GM23338 (cell line): ENCODE measurements around the gene ZBTB25. TPM values are rescaled to one million over a fixed set of nuclear protein-coding genes. Genes with fewer than 3 reads are reported as not detected.

Experiments used
- ATAC-seq: fragments of 200-7000 bp; cut with Tn5 transposase; 3 replicates; pipeline ENCODE4 v1.9.1; 2020
- DNase-seq: peaks from one replicate; pipeline ENCODE4 v3.0.0-alpha.2; 2015; ENCODE audit warnings: low spot score
- H2AFZ ChIP-seq: fragments of 200-600 bp; sonication (generic); 2 replicates; pipeline ENCODE4 v1.8.0; 2016; ENCODE audit warnings: antibody characterized with exemption, mild to moderate bottlenecking, moderate library complexity
- H3F3A ChIP-seq: fragments of 200-600 bp; sonication (generic); replicated peaks from 2 replicates; pipeline ENCODE4 v1.8.0; 2017; ENCODE audit warnings: antibody characterized with exemption, mixed run types, low read depth
- H3K27ac ChIP-seq: fragments of 200-600 bp; sonication (generic); 2 replicates; pipeline ENCODE4 v1.6.1; 2016; ENCODE audit warnings: low read depth
- H3K27me3 ChIP-seq: fragments of 200-600 bp; sonication (generic); 2 replicates; pipeline ENCODE4 v1.8.0; 2016; ENCODE audit warnings: mild to moderate bottlenecking, mixed run types, moderate library complexity; ENCODE audit not compliant: insufficient read depth
- H3K36me3 ChIP-seq: fragments of 200-600 bp; sonication (generic); 2 replicates; pipeline ENCODE4 v1.8.0; 2016; ENCODE audit warnings: mild to moderate bottlenecking; ENCODE audit not compliant: insufficient read depth
- H3K4me1 ChIP-seq: fragments of 200-600 bp; sonication (generic); 2 replicates; pipeline ENCODE4 v1.8.0; 2016; ENCODE audit warnings: mild to moderate bottlenecking, moderate library complexity; ENCODE audit not compliant: insufficient read depth
- H3K4me2 ChIP-seq: fragments of 200-600 bp; sonication (generic); 2 replicates; pipeline ENCODE4 v1.7.1; 2017; ENCODE audit warnings: mixed run types
- H3K4me3 ChIP-seq: fragments of 200-600 bp; sonication (generic); 2 replicates; pipeline ENCODE4 v1.6.1; 2016; ENCODE audit warnings: mixed run types
- H3K79me2 ChIP-seq: fragments of 200-600 bp; sonication (generic); replicated peaks from 2 replicates; pipeline ENCODE4 v1.8.0; 2017; ENCODE audit warnings: mild to moderate bottlenecking; ENCODE audit not compliant: insufficient read depth
- H3K9me2 ChIP-seq: fragments of 200-600 bp; sonication (generic); 2 replicates; pipeline ENCODE4 v1.8.0; 2017; ENCODE audit not compliant: insufficient read depth
- H4K20me1 ChIP-seq: fragments of 200-600 bp; sonication (generic); replicated peaks from 2 replicates; pipeline ENCODE4 v1.8.0; 2017; ENCODE audit warnings: mild to moderate bottlenecking; ENCODE audit not compliant: insufficient read depth
- H3K27ac Mint-ChIP-seq: 2 replicates; pipeline ENCODE4 v1.8.0; 2020; ENCODE audit warnings: inconsistent platforms, mild to moderate bottlenecking, moderate library complexity, mixed read lengths
- H3K27me3 Mint-ChIP-seq: 3 replicates; pipeline ENCODE4 v1.8.0; 2022; ENCODE audit warnings: low read depth, mild to moderate bottlenecking, moderate library complexity, mixed read lengths, inconsistent platforms; ENCODE audit not compliant: insufficient read depth, poor library complexity
- H3K36me3 Mint-ChIP-seq: 3 replicates; pipeline ENCODE4 v1.8.0; 2021; ENCODE audit warnings: low read depth, mild to moderate bottlenecking, inconsistent platforms, moderate library complexity, mixed read lengths
- H3K4me1 Mint-ChIP-seq: 3 replicates; pipeline ENCODE4 v1.8.0; 2020; ENCODE audit warnings: mild to moderate bottlenecking, inconsistent platforms, mixed read lengths
- H3K4me3 Mint-ChIP-seq: 3 replicates; pipeline ENCODE4 v1.8.0; 2021; ENCODE audit warnings: moderate library complexity, mild to moderate bottlenecking, inconsistent platforms, mixed read lengths
- H3K9me3 Mint-ChIP-seq: 3 replicates; pipeline ENCODE4 v1.8.0; 2020; ENCODE audit warnings: moderate library complexity, mild to moderate bottlenecking, inconsistent platforms, mixed read lengths
- ETS1 ChIP-seq: IDR thresholded peaks from 2 replicates; pipeline ENCODE4 v1.6.1; 2016; ENCODE audit warnings: antibody characterized with exemption
- EZH2 ChIP-seq: fragments of 200-600 bp; sonication (generic); IDR thresholded peaks from one replicate; pipeline ENCODE4 v1.8.0; 2017; ENCODE audit warnings: antibody characterized with exemption, mild to moderate bottlenecking, low read depth; ENCODE audit not compliant: unreplicated experiment
- EZH2phosphoT487 ChIP-seq: fragments of 200-600 bp; sonication (generic); IDR thresholded peaks from one replicate; pipeline ENCODE4 v1.8.1; 2018; ENCODE audit warnings: antibody characterized with exemption; ENCODE audit not compliant: unreplicated experiment
- JUNB ChIP-seq: IDR thresholded peaks from one replicate; pipeline ENCODE4 v1.6.1; 2016; ENCODE audit warnings: antibody characterized with exemption; ENCODE audit not compliant: unreplicated experiment
- POLR2AphosphoS5 ChIP-seq: IDR thresholded peaks from 2 replicates; pipeline ENCODE4 v1.6.1; 2016; ENCODE audit warnings: antibody characterized with exemption, low read depth
- STAT1 ChIP-seq: IDR thresholded peaks from one replicate; pipeline ENCODE4 v1.6.1; 2016; ENCODE audit warnings: antibody characterized with exemption; ENCODE audit not compliant: unreplicated experiment
- ZNF114 ChIP-seq: fragments of 250-450 bp; sonication (Bioruptor Pico); IDR thresholded peaks from 2 replicates; pipeline ENCODE4 v1.5.0; 2020; ENCODE audit warnings: mild to moderate bottlenecking, moderate library complexity
- ZNF331 ChIP-seq: fragments of 250-450 bp; sonication (Bioruptor Pico); IDR thresholded peaks from 2 replicates; pipeline ENCODE4 v1.5.0; 2020; ENCODE audit warnings: low read depth, mild to moderate bottlenecking, moderate library complexity
- polyA plus RNA-seq: library from polyadenylated mRNA; unstranded; fragments of >200 nt; fragmentation: Nextera tagmentation; extraction: Ambion mirVana; gene quantifications from 2 replicates; pipeline ENCODE4 v1.2.1, GENCODE V29; 2016
- total RNA-seq: library from RNA; depleted of rRNA; stranded (reverse); fragments of >200 nt; shearing (Covaris generic); gene quantifications from 2 replicates; pipeline ENCODE4 v1.2.3, GENCODE V29; 2014
- TF ChIP-seq, protein P1 (sequence below), 2 experiments: fragments of 200-600 bp in 1 of 2; sonication (generic) in 1 of 2; conservative IDR thresholded peaks; 2 replicates each; pipeline versions ENCODE4 v1.5.1 to v1.6.1; 2016 to 2017; ENCODE audit warnings: antibody characterized with exemption in 2 of 2, low read depth in 2 of 2, mild to moderate bottlenecking in 2 of 2, moderate library complexity in 1 of 2
- TF ChIP-seq, protein P2 (sequence below): IDR thresholded peaks from one replicate; pipeline ENCODE4 v1.6.1; 2018; ENCODE audit warnings: antibody characterized with exemption; ENCODE audit not compliant: unreplicated experiment
- TF ChIP-seq, protein P3 (sequence below): fragments of 250-450 bp; sonication (Bioruptor Pico); IDR thresholded peaks from 2 replicates; pipeline ENCODE4 v1.5.0; 2020; ENCODE audit warnings: mild to moderate bottlenecking, moderate library complexity

The ZBTB25 gene
- total and polyA plus RNA-seq, 2 experiments from 2014 or later = 5.8 to 8.0 TPM

- H3K4me2 ChIP-seq = no peak overlapping the region
- Mint-ChIP-seq H3K27ac (peak overlapping the region; percentile 84), H3K9me3 (no peaks in the 10 kb centered on the region), H3K4me3 (no peak overlapping the region), H3K27me3 (no peaks in the 10 kb centered on the region), H3K36me3 (peaks cover 69% of the 10 kb centered on the region), H3K4me1 (peaks cover 15% of the 10 kb centered on the region; the same call in 2 of the 3 replicates)
- 0 out of 2 replicates have a peak, but pooled peaks cover 7% of the 10 kb centered on the region for H3F3A ChIP-seq
- peaks cover 95% of the 10 kb centered on the region for H3K79me2 ChIP-seq
- DNase-seq (no peak), ATAC-seq (no peak)
- H3K9me2 ChIP-seq = no peaks in the 10 kb centered on the region
- no peaks in the 10 kb centered on the region for H3K27me3 ChIP-seq
- TF ChIP-seq JUNB (no peak), ZNF331 (CRISPR knock-in tag) (no peak), EZH2 (no peak), ZNF114 (CRISPR knock-in tag) (no peak), ETS1 (no peak), EZH2phosphoT487 (no peak), STAT1 (no peak), POLR2AphosphoS5 (no peak)
- TF ChIP-seq, protein P1, sequence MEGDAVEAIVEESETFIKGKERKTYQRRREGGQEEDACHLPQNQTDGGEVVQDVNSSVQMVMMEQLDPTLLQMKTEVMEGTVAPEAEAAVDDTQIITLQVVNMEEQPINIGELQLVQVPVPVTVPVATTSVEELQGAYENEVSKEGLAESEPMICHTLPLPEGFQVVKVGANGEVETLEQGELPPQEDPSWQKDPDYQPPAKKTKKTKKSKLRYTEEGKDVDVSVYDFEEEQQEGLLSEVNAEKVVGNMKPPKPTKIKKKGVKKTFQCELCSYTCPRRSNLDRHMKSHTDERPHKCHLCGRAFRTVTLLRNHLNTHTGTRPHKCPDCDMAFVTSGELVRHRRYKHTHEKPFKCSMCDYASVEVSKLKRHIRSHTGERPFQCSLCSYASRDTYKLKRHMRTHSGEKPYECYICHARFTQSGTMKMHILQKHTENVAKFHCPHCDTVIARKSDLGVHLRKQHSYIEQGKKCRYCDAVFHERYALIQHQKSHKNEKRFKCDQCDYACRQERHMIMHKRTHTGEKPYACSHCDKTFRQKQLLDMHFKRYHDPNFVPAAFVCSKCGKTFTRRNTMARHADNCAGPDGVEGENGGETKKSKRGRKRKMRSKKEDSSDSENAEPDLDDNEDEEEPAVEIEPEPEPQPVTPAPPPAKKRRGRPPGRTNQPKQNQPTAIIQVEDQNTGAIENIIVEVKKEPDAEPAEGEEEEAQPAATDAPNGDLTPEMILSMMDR (conservative IDR thresholded peaks at IDR 0.05; ENCODE audit: low read depth in 2 of 2) = no peak
- TF ChIP-seq, protein P2, sequence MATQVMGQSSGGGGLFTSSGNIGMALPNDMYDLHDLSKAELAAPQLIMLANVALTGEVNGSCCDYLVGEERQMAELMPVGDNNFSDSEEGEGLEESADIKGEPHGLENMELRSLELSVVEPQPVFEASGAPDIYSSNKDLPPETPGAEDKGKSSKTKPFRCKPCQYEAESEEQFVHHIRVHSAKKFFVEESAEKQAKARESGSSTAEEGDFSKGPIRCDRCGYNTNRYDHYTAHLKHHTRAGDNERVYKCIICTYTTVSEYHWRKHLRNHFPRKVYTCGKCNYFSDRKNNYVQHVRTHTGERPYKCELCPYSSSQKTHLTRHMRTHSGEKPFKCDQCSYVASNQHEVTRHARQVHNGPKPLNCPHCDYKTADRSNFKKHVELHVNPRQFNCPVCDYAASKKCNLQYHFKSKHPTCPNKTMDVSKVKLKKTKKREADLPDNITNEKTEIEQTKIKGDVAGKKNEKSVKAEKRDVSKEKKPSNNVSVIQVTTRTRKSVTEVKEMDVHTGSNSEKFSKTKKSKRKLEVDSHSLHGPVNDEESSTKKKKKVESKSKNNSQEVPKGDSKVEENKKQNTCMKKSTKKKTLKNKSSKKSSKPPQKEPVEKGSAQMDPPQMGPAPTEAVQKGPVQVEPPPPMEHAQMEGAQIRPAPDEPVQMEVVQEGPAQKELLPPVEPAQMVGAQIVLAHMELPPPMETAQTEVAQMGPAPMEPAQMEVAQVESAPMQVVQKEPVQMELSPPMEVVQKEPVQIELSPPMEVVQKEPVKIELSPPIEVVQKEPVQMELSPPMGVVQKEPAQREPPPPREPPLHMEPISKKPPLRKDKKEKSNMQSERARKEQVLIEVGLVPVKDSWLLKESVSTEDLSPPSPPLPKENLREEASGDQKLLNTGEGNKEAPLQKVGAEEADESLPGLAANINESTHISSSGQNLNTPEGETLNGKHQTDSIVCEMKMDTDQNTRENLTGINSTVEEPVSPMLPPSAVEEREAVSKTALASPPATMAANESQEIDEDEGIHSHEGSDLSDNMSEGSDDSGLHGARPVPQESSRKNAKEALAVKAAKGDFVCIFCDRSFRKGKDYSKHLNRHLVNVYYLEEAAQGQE = no peak
- TF ChIP-seq, protein P3, sequence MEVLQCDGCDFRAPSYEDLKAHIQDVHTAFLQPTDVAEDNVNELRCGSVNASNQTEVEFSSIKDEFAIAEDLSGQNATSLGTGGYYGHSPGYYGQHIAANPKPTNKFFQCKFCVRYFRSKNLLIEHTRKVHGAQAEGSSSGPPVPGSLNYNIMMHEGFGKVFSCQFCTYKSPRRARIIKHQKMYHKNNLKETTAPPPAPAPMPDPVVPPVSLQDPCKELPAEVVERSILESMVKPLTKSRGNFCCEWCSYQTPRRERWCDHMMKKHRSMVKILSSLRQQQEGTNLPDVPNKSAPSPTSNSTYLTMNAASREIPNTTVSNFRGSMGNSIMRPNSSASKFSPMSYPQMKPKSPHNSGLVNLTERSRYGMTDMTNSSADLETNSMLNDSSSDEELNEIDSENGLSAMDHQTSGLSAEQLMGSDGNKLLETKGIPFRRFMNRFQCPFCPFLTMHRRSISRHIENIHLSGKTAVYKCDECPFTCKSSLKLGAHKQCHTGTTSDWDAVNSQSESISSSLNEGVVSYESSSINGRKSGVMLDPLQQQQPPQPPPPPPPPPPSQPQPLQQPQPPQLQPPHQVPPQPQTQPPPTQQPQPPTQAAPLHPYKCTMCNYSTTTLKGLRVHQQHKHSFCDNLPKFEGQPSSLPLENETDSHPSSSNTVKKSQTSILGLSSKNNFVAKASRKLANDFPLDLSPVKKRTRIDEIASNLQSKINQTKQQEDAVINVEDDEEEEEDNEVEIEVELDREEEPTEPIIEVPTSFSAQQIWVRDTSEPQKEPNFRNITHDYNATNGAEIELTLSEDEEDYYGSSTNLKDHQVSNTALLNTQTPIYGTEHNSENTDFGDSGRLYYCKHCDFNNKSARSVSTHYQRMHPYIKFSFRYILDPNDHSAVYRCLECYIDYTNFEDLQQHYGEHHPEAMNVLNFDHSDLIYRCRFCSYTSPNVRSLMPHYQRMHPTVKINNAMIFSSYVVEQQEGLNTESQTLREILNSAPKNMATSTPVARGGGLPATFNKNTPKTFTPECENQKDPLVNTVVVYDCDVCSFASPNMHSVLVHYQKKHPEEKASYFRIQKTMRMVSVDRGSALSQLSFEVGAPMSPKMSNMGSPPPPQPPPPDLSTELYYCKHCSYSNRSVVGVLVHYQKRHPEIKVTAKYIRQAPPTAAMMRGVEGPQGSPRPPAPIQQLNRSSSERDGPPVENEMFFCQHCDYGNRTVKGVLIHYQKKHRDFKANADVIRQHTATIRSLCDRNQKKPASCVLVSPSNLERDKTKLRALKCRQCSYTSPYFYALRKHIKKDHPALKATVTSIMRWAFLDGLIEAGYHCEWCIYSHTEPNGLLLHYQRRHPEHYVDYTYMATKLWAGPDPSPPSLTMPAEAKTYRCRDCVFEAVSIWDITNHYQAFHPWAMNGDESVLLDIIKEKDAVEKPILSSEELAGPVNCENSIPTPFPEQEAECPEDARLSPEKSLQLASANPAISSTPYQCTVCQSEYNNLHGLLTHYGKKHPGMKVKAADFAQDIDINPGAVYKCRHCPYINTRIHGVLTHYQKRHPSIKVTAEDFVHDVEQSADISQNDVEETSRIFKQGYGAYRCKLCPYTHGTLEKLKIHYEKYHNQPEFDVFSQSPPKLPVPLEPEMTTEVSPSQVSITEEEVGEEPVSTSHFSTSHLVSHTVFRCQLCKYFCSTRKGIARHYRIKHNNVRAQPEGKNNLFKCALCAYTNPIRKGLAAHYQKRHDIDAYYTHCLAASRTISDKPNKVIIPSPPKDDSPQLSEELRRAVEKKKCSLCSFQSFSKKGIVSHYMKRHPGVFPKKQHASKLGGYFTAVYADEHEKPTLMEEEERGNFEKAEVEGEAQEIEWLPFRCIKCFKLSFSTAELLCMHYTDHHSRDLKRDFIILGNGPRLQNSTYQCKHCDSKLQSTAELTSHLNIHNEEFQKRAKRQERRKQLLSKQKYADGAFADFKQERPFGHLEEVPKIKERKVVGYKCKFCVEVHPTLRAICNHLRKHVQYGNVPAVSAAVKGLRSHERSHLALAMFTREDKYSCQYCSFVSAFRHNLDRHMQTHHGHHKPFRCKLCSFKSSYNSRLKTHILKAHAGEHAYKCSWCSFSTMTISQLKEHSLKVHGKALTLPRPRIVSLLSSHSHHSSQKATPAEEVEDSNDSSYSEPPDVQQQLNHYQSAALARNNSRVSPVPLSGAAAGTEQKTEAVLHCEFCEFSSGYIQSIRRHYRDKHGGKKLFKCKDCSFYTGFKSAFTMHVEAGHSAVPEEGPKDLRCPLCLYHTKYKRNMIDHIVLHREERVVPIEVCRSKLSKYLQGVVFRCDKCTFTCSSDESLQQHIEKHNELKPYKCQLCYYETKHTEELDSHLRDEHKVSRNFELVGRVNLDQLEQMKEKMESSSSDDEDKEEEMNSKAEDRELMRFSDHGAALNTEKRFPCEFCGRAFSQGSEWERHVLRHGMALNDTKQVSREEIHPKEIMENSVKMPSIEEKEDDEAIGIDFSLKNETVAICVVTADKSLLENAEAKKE (CRISPR knock-in tag) = no peak
- H3K4me1 ChIP-seq = no peaks in the 10 kb centered on the region
- H4K20me1 ChIP-seq = peaks cover 50% of the 10 kb centered on the region
- no peak overlapping the region for H3K4me3 ChIP-seq
- no peak overlapping the region; the same call in 1 of the 2 replicates for H3K27ac ChIP-seq
- H2AFZ ChIP-seq = no peak overlapping the region
- H3K36me3 ChIP-seq = peaks cover 30% of the 10 kb centered on the region
Observed at GRCh38 chr14:64407329-64407728, 96.3 kb downstream of the ZBTB25 start.
